Left lung (tissue), 10 donors: Measurements from ENCODE around the gene POP4. TPM values are rescaled to one million over a fixed set of nuclear protein-coding genes. Genes with fewer than 3 reads are reported as not detected.

ENCODE experiments used
- ATAC-seq: fragments of 200-7000 bp; cut with Tn5 transposase; one replicate; pipeline ENCODE4 v1.9.1; 2020; ENCODE audit warnings: moderate library complexity
- DNase-seq, 4 donors: peaks; one replicate each; pipeline ENCODE4 v3.0.0-alpha.2; 2013 to 2020
- H3K27ac ChIP-seq, 2 donors: fragments of 200-600 bp; sonication (generic) in 1 of 2; one replicate each; pipeline versions ENCODE4 v1.5.0 to v1.8.0; 2020 to 2021
- H3K27me3 ChIP-seq, 2 donors: fragments of 200-600 bp; sonication (generic) in 1 of 2; one replicate each; pipeline versions ENCODE4 v1.5.0 to v1.8.0; 2020 to 2021
- H3K36me3 ChIP-seq, 2 donors: fragments of 200-600 bp; sonication (generic) in 1 of 2; one replicate each; pipeline versions ENCODE4 v1.5.0 to v1.8.0; 2020 to 2021
- H3K4me1 ChIP-seq, 2 donors: fragments of 200-600 bp; one replicate each; pipeline ENCODE4 v1.8.0; 2021
- H3K4me3 ChIP-seq, 2 donors: fragments of 200-600 bp; sonication (generic) in 1 of 2; one replicate each; pipeline versions ENCODE4 v1.5.0 to v1.8.0; 2020 to 2021; ENCODE audit warnings: mild to moderate bottlenecking in 1 of 2
- H3K9me3 ChIP-seq, 2 donors: fragments of 200-600 bp; sonication (generic) in 1 of 2; one replicate each; pipeline versions ENCODE4 v1.5.0 to v1.8.0; 2020 to 2021
- intact Hi-C, 2 donors: fragments of 100-400 bp; cut with DNase I; formaldehyde crosslinking; loops; one replicate each; pipeline versions ENCODE4 v1.11.2 to v1.14.2; 2022
- polyA plus RNA-seq, 6 donors: library from polyadenylated mRNA; unstranded; fragments of 120-200 nt; gene quantifications; one replicate each; pipeline ENCODE4 v1.2.1, GENCODE V29; 2013; ENCODE audit not compliant: insufficient read length in 6 of 6
- total RNA-seq, 2 donors: library from RNA; stranded (reverse); fragmentation: NEBNext Ultra II Directional; extraction: Animal tissue kit (Norgen Biotek cat#: 25700); gene quantifications; one replicate each; pipeline ENCODE4 v1.2.1, GENCODE V29; 2021
- TF ChIP-seq, protein P1 (sequence below), 2 donors: fragments of 200-600 bp; sonication (generic) in 1 of 2; IDR thresholded peaks; one replicate each; pipeline versions ENCODE4 v1.5.0 to v1.8.0; 2021; ENCODE audit warnings: antibody characterized with exemption in 2 of 2
- donor health status: DM: no; HTN: yes; CAD: no.
- donor health status: DM: no; HTN: no; CAD: no.

Gene POP4
- total and polyA plus RNA-seq, 8 donors, result 49.2 to 66.9 (median 54.4) TPM

GRCh38 chr19:29662278-29662603 lies 56.2 kb downstream of the POP4 start:
- intact Hi-C loops, result no loop called here
- Histone ChIP-seq H3K27ac (peak overlapping the region; percentile 35 to 89), H3K9me3 (no peaks in the 10 kb centered on the region), H3K4me3 (no peak overlapping the region), H3K36me3 (no peaks in the 10 kb centered on the region), H3K4me1 (peaks cover 9 to 24% of the 10 kb centered on the region in 2 donors), H3K27me3 (peaks cover 0 to 12% of the 10 kb centered on the region in 2 donors)
- TF ChIP-seq, protein P1, sequence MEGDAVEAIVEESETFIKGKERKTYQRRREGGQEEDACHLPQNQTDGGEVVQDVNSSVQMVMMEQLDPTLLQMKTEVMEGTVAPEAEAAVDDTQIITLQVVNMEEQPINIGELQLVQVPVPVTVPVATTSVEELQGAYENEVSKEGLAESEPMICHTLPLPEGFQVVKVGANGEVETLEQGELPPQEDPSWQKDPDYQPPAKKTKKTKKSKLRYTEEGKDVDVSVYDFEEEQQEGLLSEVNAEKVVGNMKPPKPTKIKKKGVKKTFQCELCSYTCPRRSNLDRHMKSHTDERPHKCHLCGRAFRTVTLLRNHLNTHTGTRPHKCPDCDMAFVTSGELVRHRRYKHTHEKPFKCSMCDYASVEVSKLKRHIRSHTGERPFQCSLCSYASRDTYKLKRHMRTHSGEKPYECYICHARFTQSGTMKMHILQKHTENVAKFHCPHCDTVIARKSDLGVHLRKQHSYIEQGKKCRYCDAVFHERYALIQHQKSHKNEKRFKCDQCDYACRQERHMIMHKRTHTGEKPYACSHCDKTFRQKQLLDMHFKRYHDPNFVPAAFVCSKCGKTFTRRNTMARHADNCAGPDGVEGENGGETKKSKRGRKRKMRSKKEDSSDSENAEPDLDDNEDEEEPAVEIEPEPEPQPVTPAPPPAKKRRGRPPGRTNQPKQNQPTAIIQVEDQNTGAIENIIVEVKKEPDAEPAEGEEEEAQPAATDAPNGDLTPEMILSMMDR (IDR thresholded peaks at IDR 0.05), result no peak
- no peak for ATAC-seq
- no peak for DNase-seq

- intact Hi-C loops, result no loop called here
- no peak overlapping the region for H3K4me3 ChIP-seq
- peaks cover 0 to 12% of the 10 kb centered on the region in 2 donors for H3K27me3 ChIP-seq
- peaks cover 13 to 29% of the 10 kb centered on the region in 2 donors for H3K4me1 ChIP-seq
- DNase-seq (peak in 2 of 4 donors; percentile 60 to 70), ATAC-seq (peak; percentile 19)
- TF ChIP-seq, protein P1 (IDR thresholded peaks at IDR 0.05), result no peak
- H3K9me3 ChIP-seq, result no peaks in the 10 kb centered on the region
- no peaks in the 10 kb centered on the region for H3K36me3 ChIP-seq
- H3K27ac ChIP-seq, result peak overlapping the region; percentile 35 to 89
Observed at GRCh38 chr19:29662604-29663404, 56.7 kb downstream of the POP4 start.

- Histone ChIP-seq H3K9me3 (no peaks in the 10 kb centered on the region), H3K36me3 (no peaks in the 10 kb centered on the region), H3K4me3 (peak overlapping the region in 1 of 2 donors; percentile 68), H3K27ac (peak overlapping the region in 1 of 2 donors; percentile 89), H3K4me1 (peaks cover 13 to 40% of the 10 kb centered on the region in 2 donors), H3K27me3 (peaks cover 0 to 12% of the 10 kb centered on the region in 2 donors)
- peak in 1 of 4 donors; percentile 61 for DNase-seq
- TF ChIP-seq, protein P1 (IDR thresholded peaks at IDR 0.05), result no peak
- no peak for ATAC-seq
- intact Hi-C loops, result no loop called here
Observed at GRCh38 chr19:29663861-29664752, 58.0 kb downstream of the POP4 start.

GRCh38 chr19:29664753-29665214 lies 58.7 kb downstream of the POP4 start:
- H3K36me3 ChIP-seq, result no peaks in the 10 kb centered on the region
- peaks cover 0 to 12% of the 10 kb centered on the region in 2 donors for H3K27me3 ChIP-seq
- H3K9me3 ChIP-seq, result no peaks in the 10 kb centered on the region
- no peak for DNase-seq
- TF ChIP-seq, protein P1 (IDR thresholded peaks at IDR 0.05), result no peak
- no peak for ATAC-seq
- intact Hi-C loops, result no loop called here
- H3K4me1 ChIP-seq, result peaks cover 13 to 47% of the 10 kb centered on the region in 2 donors
- H3K4me3 ChIP-seq, result peak overlapping the region; percentile 61 to 68
- H3K27ac ChIP-seq, result peak overlapping the region; percentile 77 to 81
